ENCODE results near the gene GALNT9. TPM values are rescaled to one million over a fixed set of nuclear protein-coding genes. Genes with fewer than 3 reads are reported as not detected.
A peak's percentile ranks its signal among the peaks of the same experiment; 100 is the strongest.
"Not testable (repeated sequence)": the region's sequence is repeated elsewhere in the genome, so short reads cannot be mapped to it uniquely, and the experiment has no call there.

The GALNT9 gene
- total RNA-seq, 2 donors from 2014 or later = 0.14 to 1.0 TPM

DNA sequence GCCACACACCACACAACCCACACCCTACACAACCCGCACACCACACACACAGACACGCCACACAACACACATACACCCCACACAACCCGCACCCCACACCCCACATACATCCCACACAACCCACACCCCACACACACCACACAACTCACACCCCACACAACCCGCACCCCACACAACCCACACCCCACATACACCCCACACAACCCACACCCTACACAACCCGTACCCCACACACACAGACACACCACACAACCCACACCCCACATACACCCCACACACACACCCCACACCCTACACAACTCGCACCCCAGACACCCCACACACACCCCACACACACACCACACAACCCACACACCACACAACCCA lies 106.6 kb downstream of the GALNT9 start:
- H3K27me3 ChIP-seq (replicated peaks; ENCODE audit: insufficient read depth) = peaks cover 3% of the 10 kb centered on the region
- no peaks in the 10 kb centered on the region for H3K9me3 ChIP-seq
- no peak for DNase-seq (ENCODE audit: low spot score)
- no peak overlapping the region for H3K4me3 ChIP-seq
- intact Hi-C loops (cut with DNase I) = no loop called here
- TF ChIP-seq, protein P1, sequence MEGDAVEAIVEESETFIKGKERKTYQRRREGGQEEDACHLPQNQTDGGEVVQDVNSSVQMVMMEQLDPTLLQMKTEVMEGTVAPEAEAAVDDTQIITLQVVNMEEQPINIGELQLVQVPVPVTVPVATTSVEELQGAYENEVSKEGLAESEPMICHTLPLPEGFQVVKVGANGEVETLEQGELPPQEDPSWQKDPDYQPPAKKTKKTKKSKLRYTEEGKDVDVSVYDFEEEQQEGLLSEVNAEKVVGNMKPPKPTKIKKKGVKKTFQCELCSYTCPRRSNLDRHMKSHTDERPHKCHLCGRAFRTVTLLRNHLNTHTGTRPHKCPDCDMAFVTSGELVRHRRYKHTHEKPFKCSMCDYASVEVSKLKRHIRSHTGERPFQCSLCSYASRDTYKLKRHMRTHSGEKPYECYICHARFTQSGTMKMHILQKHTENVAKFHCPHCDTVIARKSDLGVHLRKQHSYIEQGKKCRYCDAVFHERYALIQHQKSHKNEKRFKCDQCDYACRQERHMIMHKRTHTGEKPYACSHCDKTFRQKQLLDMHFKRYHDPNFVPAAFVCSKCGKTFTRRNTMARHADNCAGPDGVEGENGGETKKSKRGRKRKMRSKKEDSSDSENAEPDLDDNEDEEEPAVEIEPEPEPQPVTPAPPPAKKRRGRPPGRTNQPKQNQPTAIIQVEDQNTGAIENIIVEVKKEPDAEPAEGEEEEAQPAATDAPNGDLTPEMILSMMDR (IDR thresholded peaks at IDR 0.05) = no peak
- no peak for TF ChIP-seq POLR2A (IDR thresholded peaks at IDR 0.05)
- TF ChIP-seq POLR2AphosphoS5 (IDR thresholded peaks at IDR 0.05) = no peak
- no peak overlapping the region for H3K27ac ChIP-seq
- no peaks in the 10 kb centered on the region for H3K4me1 ChIP-seq (replicated peaks)
- no peaks in the 10 kb centered on the region for H3K36me3 ChIP-seq
- 59% methylated on average over 6 of the region's 6 CpGs for WGBS

DNA sequence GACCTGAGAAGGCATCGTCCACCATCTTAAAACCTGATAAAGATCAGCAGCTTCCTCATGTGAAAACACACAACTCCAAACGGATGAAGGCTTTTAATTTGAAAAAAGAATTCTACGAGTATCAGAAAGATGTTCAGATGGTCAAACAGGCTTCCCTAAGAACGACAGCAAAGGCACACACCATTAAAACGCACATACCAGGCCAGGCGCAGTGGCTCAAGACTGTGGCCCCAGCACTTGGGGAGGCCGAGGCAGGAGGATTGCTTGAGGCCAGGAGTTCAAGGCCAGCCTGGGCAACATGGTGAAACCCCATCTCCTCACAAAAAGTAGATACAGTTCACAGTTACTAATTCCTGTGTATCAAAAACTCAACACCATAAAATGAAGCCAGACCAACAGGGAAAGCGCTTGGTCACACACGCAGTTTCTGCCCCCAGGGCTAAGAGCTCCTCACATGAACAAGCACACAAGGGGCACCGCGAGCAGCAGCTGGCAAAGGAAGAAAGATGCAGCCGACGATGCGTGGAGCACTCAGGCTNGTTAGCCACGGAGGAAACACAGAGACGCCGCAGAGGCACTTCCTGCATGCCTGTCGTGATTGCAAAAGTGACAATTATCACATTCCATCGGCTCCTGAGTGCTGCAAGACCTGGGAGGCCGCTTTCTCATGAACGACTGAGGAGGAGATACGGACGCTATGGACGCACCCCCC lies 107.1 kb downstream of the GALNT9 start:
- DNase-seq (ENCODE audit: low spot score) = no peak
- Histone ChIP-seq H3K4me1 (replicated peaks) (no peaks in the 10 kb centered on the region), H3K9me3 (no peaks in the 10 kb centered on the region), H3K27ac (no peak overlapping the region), H3K4me3 (no peak overlapping the region), H3K27me3 (replicated peaks; ENCODE audit: insufficient read depth) (peaks cover 3% of the 10 kb centered on the region), H3K36me3 (no peaks in the 10 kb centered on the region)
- WGBS = 8% methylated on average over 24 of the region's 24 CpGs
- intact Hi-C loops (cut with DNase I) = no loop called here
- TF ChIP-seq POLR2A (IDR thresholded peaks at IDR 0.05) = no peak
- TF ChIP-seq POLR2AphosphoS5 (IDR thresholded peaks at IDR 0.05) = no peak
- TF ChIP-seq, protein P1 (IDR thresholded peaks at IDR 0.05) = no peak

DNA sequence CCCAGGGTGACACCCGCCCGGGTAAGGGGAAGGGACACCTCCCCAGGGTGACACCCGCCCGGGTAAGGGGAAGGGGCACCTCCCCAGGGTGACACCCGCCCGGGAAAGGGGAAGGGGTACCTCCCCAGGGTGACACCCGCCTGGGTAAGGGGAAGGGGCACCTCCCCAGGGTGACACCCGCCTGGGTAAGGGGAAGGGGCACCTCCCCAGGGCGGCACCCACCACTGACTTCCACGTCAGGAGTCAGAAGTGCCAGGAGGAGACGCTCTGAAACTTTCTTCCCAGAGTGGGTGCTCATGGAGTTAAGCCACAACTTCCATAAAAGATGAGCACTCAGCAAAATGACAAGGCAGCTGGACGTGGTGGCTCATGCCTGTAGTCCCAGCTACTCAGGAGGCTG lies 109.6 kb downstream of the GALNT9 start:
- WGBS = 70% methylated on average over 12 of the region's 12 CpGs
- H3K36me3 ChIP-seq; H3K27ac ChIP-seq; DNase-seq (ENCODE audit: low spot score); H3K4me1 ChIP-seq (replicated peaks); intact Hi-C loops (cut with DNase I); H3K4me3 ChIP-seq; H3K9me3 ChIP-seq; H3K27me3 ChIP-seq (replicated peaks; ENCODE audit: insufficient read depth): not testable (repeated sequence)

DNA sequence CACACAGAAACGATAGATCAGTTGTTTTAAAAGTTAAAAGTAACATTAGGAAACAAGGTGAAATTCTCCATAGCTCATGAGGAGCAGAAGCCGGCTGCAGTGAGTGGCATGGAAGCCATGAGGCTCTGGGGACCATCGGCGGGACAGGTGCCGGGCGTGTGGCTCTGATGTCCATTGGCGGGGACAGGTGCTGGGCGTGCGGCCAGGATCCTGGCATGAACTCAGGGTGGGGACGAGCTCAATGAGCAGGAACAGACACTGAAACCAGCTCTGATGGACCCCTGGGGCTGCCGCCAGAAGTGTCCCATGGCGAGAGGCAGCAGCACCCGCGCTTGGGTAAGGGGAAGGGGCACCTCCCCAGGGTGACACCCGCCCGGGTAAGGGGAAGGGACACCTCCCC lies 110.1 kb downstream of the GALNT9 start:
- WGBS = 67% methylated on average over 16 of the region's 16 CpGs
- no peak overlapping the region for H3K27ac ChIP-seq
- no peaks in the 10 kb centered on the region for H3K4me1 ChIP-seq (replicated peaks)
- DNase-seq (ENCODE audit: low spot score) = no peak
- TF ChIP-seq POLR2AphosphoS5 (IDR thresholded peaks at IDR 0.05) (no peak), POLR2A (IDR thresholded peaks at IDR 0.05) (no peak)
- TF ChIP-seq, protein P1 (IDR thresholded peaks at IDR 0.05) = no peak
- H3K9me3 ChIP-seq = no peaks in the 10 kb centered on the region
- intact Hi-C loops (cut with DNase I) = no loop called here
- peaks cover 3% of the 10 kb centered on the region for H3K27me3 ChIP-seq (replicated peaks; ENCODE audit: insufficient read depth)
- no peaks in the 10 kb centered on the region for H3K36me3 ChIP-seq
- no peak overlapping the region for H3K4me3 ChIP-seq

DNA sequence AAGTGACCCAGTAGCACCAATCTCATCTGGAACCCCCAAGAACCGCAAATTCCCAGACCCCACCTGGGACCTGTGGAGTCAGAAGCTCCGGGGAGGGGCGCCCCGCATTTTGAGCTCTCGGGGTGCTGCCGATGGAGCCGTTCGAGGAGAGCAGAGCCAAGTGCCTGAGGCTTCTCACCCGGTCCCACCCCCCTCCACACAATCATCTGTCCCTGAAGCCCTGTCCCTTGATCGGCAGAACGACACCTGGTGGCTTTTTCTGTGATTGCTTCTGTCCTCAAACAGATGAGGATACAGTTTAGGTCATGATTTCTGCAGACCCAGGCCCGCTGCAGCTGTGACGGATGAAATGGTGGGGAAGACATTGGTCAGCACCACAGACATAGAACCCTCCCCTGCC lies 110.5 kb downstream of the GALNT9 start:
- Histone ChIP-seq H3K4me3 (no peak overlapping the region), H3K4me1 (replicated peaks) (no peaks in the 10 kb centered on the region), H3K36me3 (no peaks in the 10 kb centered on the region), H3K27ac (no peak overlapping the region), H3K27me3 (replicated peaks; ENCODE audit: insufficient read depth) (peaks cover 3% of the 10 kb centered on the region), H3K9me3 (no peaks in the 10 kb centered on the region)
- no peak for DNase-seq (ENCODE audit: low spot score)
- intact Hi-C loops (cut with DNase I) = no loop called here
- 42% methylated on average over 13 of the region's 13 CpGs for WGBS
- TF ChIP-seq, protein P1 (IDR thresholded peaks at IDR 0.05) = peak in 3 of 4 experiments; percentile 32 to 47 (median 37)
- TF ChIP-seq POLR2A (IDR thresholded peaks at IDR 0.05) (no peak), POLR2AphosphoS5 (IDR thresholded peaks at IDR 0.05) (no peak)

Measured in prostate gland (tissue), 2 donors.